Stimulated activated CD4-positive, alpha-beta T cell treated with anti-CD3 and anti-CD28 coated beads, Interleukin-2, amount 100 ng/mL, for 4 hours (primary cell): ENCODE measurements around the gene ECHS1.
"Not testable (repeated sequence)": the region's sequence is repeated elsewhere in the genome, so short reads cannot be mapped to it uniquely, and the experiment has no call there.

Experiments used
- DNase-seq: peaks from one replicate; pipeline ENCODE4 v3.0.0-alpha.2; 2020; ENCODE audit warnings: low read depth

Gene ECHS1

GRCh38 chr10:133378251-133379096 is 5.3 kb upstream of the ECHS1 start:
- no peak for DNase-seq

- DNase-seq = no peak
These were observed 4.7 kb upstream of the ECHS1 start for GRCh38 chr10:133377818-133378250.

- no peak for DNase-seq
These were observed 4.1 kb upstream of the ECHS1 start for GRCh38 chr10:133377025-133377817.

- DNase-seq = not testable (repeated sequence)
These were observed 3.0 kb upstream of the ECHS1 start for GRCh38 chr10:133376183-133376582.

GRCh38 chr10:133375357-133376115 is 2.4 kb upstream of the ECHS1 start:
- DNase-seq = no peak

GRCh38 chr10:133372507-133372906 is 647 bp downstream of the ECHS1 start:
- DNase-seq = no peak

GRCh38 chr10:133370030-133370786 is 2.9 kb downstream of the ECHS1 start:
- DNase-seq = no peak

- no peak for DNase-seq
These were observed 5.0 kb downstream of the ECHS1 start for GRCh38 chr10:133368153-133368552.

GRCh38 chr10:133367461-133367860 is 5.7 kb downstream of the ECHS1 start:
- DNase-seq = not testable (repeated sequence)

- no peak for DNase-seq
These were observed 6.4 kb downstream of the ECHS1 start for GRCh38 chr10:133366751-133367150.

GRCh38 chr10:133366130-133366478 is 7.0 kb downstream of the ECHS1 start:
- no peak for DNase-seq

- no peak for DNase-seq
These were observed 7.6 kb downstream of the ECHS1 start for GRCh38 chr10:133365461-133366129.

- no peak for DNase-seq
These were observed 8.3 kb downstream of the ECHS1 start for GRCh38 chr10:133364645-133365431.

GRCh38 chr10:133362846-133363245 is 10.3 kb downstream of the ECHS1 start:
- no peak for DNase-seq

- no peak for DNase-seq
These were observed 11.2 kb downstream of the ECHS1 start for GRCh38 chr10:133361773-133362441.

- no peak for DNase-seq
These were observed 11.9 kb downstream of the ECHS1 start for GRCh38 chr10:133361227-133361626.

GRCh38 chr10:133359972-133360610 is 13.1 kb downstream of the ECHS1 start:
- no peak for DNase-seq

GRCh38 chr10:133359554-133359971 is 13.6 kb downstream of the ECHS1 start:
- DNase-seq = no peak

GRCh38 chr10:133358925-133359310 is 14.2 kb downstream of the ECHS1 start:
- no peak for DNase-seq
